Heart left ventricle (tissue), 13 donors: ENCODE measurements around the gene RASEF.

Source experiments
- CTCF ChIP-seq, 12 donors: fragments of 200-600 bp; sonication (generic) in 4 of 12; IDR thresholded peaks; one replicate each; pipeline versions ENCODE4 v1.5.0 to v1.8.0; 2018 to 2022; ENCODE audit warnings: antibody characterized with exemption in 12 of 12, mild to moderate bottlenecking in 5 of 12
- POLR2A ChIP-seq, 2 donors: fragments of 450-650 bp; IDR thresholded peaks; one replicate each; pipeline ENCODE4 v1.6.1; 2017; ENCODE audit warnings: antibody characterized with exemption in 2 of 2, mild to moderate bottlenecking in 2 of 2, moderate library complexity in 2 of 2
- donor health status: ischemic (EF 13 %, LVEDD 7.1; RV severe dilation, severe dysfunction).
- donor health status: DM: no; HTN: yes; CAD: no.
- donor health status: DM: no; HTN: no; CAD: no.
- donor health status: ischemic (EF 25% LVEDD 6.9; RV normal size, moderate dysfunction).
- donor health status: ischemic (EF 25% LVEDD 5.7; RV mildly dilated, moderate dysfunction).
- donor health status: ischemic (EF 35%, LVEDD 5.7; RV mildly dilated, moderate dysfunction).
- donor health status: nonischemic (EF 11% LVEDD 7.7; RV severe dilation, severe dysfunction).
- donor health status: DM: yes; HTN: yes; CAD: no.
- donor health status: PGD.
- donor health status: ischemic (EF 29% LVEDD 5.4; RV normal size, mild dysfunction).
- donor health status: nonischemic (EF 23%, LVEDD 6.1; RV moderate dilation, normal function).

GRCh38 chr9:83097633-83098032 lies 34.7 kb upstream of the RASEF start:
- TF ChIP-seq CTCF (IDR thresholded peaks at IDR 0.05) (no peak), POLR2A (IDR thresholded peaks at IDR 0.05) (no peak)
